IPS-15b (cell line): ENCODE measurements around the gene YEATS2.
"Not testable (repeated sequence)": the region's sequence is repeated elsewhere in the genome, so short reads cannot be mapped to it uniquely, and the experiment has no call there.

Source experiments
- H3K27me3 ChIP-seq: one replicate; pipeline ENCODE4 v1.6.1; 2013; ENCODE audit warnings: low read length; ENCODE audit not compliant: control insufficient read depth, insufficient read depth
- H3K36me3 ChIP-seq: one replicate; pipeline ENCODE4 v1.6.1; 2013; ENCODE audit warnings: low read length; ENCODE audit not compliant: control insufficient read depth, insufficient read depth
- H3K4me1 ChIP-seq: one replicate; pipeline ENCODE4 v1.6.1; 2013; ENCODE audit warnings: mild to moderate bottlenecking, low read length; ENCODE audit not compliant: control insufficient read depth, insufficient read depth
- H3K4me3 ChIP-seq: one replicate; pipeline ENCODE4 v1.5.1; 2013; ENCODE audit warnings: low read depth, low read length
- H3K9ac ChIP-seq: one replicate; pipeline ENCODE4 v1.6.1; 2013; ENCODE audit warnings: low read depth, mild to moderate bottlenecking, low read length
- H3K9me3 ChIP-seq: one replicate; pipeline ENCODE4 v1.6.1; 2013; ENCODE audit warnings: mild to moderate bottlenecking, low read length; ENCODE audit not compliant: control insufficient read depth, insufficient read depth

Gene YEATS2

GRCh38 chr3:183782576-183783276, 85.1 kb downstream of the YEATS2 start:
- Histone ChIP-seq H3K27me3 (no peaks in the 10 kb centered on the region), H3K36me3 (peaks cover 10% of the 10 kb centered on the region), H3K9ac (no peak overlapping the region), H3K9me3 (no peaks in the 10 kb centered on the region), H3K4me1 (no peaks in the 10 kb centered on the region), H3K4me3 (no peak overlapping the region)

- not testable (repeated sequence) for H3K4me3 ChIP-seq, H3K9me3 ChIP-seq, H3K9ac ChIP-seq, H3K4me1 ChIP-seq, H3K27me3 ChIP-seq
- peaks cover 16% of the 10 kb centered on the region for H3K36me3 ChIP-seq
Measured at GRCh38 chr3:183784503-183784902, 86.9 kb downstream of the YEATS2 start.

DNA sequence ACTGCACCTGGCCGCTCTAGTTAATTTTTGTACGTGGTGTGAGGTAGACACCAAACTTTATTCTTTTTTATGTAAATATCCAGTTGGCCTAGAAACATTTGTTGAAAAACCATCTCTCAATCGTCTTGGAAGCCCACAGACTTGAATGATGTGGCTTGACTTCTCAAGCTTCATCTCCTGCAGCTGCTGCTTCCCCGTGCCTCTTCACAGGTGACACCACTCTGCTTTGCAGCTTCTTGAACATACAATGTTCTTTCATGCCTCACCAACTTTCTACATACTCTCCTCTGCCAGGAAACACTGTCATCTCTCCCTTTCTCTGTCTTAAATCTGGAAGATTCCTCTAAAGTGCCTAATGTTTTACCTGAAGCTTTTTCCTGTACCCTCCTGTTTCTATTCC, 92.2 kb downstream of the YEATS2 start:
- H3K27me3 ChIP-seq: no peaks in the 10 kb centered on the region
- H3K4me1 ChIP-seq: no peaks in the 10 kb centered on the region
- peaks cover 23% of the 10 kb centered on the region for H3K36me3 ChIP-seq
- no peaks in the 10 kb centered on the region for H3K9me3 ChIP-seq
- H3K9ac ChIP-seq: no peak overlapping the region
- H3K4me3 ChIP-seq: no peak overlapping the region

DNA sequence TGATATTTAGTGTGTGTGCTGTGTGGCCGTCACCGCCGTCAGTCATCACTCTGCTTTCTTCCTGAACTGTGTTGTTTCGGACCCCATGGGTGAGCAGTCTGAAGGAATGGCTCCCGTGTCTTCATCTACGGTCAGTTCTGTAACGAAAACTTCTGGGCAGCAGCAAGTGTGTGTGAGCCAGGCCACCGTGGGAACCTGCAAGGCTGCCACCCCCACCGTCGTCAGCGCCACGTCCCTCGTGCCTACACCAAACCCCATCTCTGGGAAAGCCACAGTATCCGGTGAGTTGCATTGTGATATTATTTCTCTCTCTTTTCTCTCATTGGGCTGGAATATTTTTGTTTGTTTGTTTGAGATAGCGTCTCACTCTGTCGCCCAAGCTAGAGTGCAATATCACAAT, 93.1 kb downstream of the YEATS2 start:
- Histone ChIP-seq H3K36me3 (peaks cover 22% of the 10 kb centered on the region), H3K9me3 (no peaks in the 10 kb centered on the region), H3K4me1 (no peaks in the 10 kb centered on the region), H3K9ac (no peak overlapping the region), H3K27me3 (no peaks in the 10 kb centered on the region), H3K4me3 (no peak overlapping the region)

GRCh38 chr3:183792976-183793375, 95.4 kb downstream of the YEATS2 start:
- Histone ChIP-seq H3K9ac (no peak overlapping the region), H3K9me3 (no peaks in the 10 kb centered on the region), H3K4me1 (no peaks in the 10 kb centered on the region), H3K4me3 (no peak overlapping the region), H3K27me3 (no peaks in the 10 kb centered on the region), H3K36me3 (peaks cover 16% of the 10 kb centered on the region)

DNA sequence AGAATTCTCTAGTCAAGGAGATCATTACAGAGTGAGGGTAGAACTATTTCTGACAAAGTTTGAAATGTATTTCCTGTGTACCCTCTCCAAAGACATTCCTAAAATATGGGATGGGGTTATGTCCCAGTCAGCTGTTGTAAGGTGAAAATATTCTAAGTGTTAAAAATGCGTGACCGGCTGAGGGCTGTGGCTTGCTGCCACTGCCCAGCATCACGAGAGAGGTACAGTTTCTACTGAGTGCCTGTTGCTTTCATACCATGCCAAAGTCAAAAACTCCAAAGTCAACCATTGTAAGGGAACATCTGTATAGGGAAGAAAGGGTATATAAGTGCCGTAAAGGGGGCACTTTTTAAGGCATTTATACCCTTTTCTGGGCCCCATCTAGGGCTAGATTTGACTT, 96.9 kb downstream of the YEATS2 start:
- Histone ChIP-seq H3K9ac (no peak overlapping the region), H3K9me3 (no peaks in the 10 kb centered on the region), H3K27me3 (no peaks in the 10 kb centered on the region), H3K36me3 (peaks cover 20% of the 10 kb centered on the region), H3K4me1 (no peaks in the 10 kb centered on the region), H3K4me3 (no peak overlapping the region)

DNA sequence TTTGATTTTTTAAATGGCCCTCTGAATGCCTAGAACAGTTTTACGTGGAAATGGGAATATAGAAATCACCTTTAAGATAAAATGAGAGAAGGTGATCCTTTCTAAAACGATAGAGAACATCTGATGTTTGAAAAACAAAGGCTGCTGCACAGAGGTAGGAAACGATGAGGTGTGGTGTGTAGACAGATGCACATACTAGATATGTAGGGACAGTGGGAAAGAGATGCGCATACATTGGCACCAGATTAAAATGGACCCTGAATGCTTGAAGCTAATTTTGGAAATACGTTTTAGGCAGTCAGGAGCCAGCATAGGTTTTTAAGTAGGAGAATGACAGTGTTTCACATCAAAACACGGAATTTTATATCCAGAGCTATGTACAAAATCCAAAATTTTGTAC, 98.8 kb downstream of the YEATS2 start:
- Histone ChIP-seq H3K4me1 (no peaks in the 10 kb centered on the region), H3K4me3 (no peak overlapping the region), H3K36me3 (peaks cover 26% of the 10 kb centered on the region), H3K27me3 (no peaks in the 10 kb centered on the region), H3K9me3 (no peaks in the 10 kb centered on the region), H3K9ac (no peak overlapping the region)

DNA sequence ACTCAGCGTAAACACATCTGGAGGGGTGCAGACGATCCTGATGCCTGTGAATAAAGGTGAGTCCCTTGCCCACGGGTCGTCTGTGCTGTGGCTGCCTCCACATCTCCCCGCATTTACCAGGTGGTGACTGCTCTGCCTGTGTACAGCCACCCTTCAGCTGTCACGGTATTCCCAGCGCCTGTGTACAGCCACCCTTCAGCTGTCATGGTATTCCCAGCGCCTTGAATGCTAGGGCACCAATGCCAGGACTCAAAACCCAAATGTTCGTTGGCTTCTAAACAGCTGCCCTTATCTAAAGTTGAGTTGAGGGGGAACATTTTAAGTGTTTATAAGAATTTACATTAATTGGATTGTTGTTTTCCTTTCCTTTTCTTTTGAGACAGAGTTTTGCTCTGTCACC, 100.4 kb downstream of the YEATS2 start:
- no peaks in the 10 kb centered on the region for H3K9me3 ChIP-seq
- no peak overlapping the region for H3K9ac ChIP-seq
- H3K36me3 ChIP-seq: peaks cover 37% of the 10 kb centered on the region
- no peak overlapping the region for H3K4me3 ChIP-seq
- H3K4me1 ChIP-seq: no peaks in the 10 kb centered on the region
- H3K27me3 ChIP-seq: no peaks in the 10 kb centered on the region

DNA sequence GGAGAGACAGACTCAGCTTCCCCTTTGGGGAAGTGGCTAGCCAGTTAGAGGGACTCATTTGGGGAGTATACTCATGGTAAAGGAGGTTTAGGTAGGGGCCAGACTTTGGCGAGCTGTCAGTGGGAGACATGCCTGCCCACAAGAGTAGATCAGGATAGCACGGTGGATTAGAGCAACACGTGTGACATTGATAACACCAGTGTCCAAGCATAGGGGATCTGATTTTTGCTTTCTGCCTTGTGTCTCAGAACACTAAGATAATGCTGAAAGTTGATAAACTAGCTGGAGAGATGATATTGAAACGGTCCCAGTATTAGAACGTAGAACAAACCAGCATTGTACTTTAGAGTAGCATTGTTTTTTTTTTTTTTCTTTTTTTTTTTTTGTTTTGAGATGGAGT, 101.9 kb downstream of the YEATS2 start:
- no peak overlapping the region for H3K9ac ChIP-seq
- H3K9me3 ChIP-seq: no peaks in the 10 kb centered on the region
- H3K27me3 ChIP-seq: no peaks in the 10 kb centered on the region
- H3K4me1 ChIP-seq: no peaks in the 10 kb centered on the region
- H3K36me3 ChIP-seq: peaks cover 50% of the 10 kb centered on the region
- H3K4me3 ChIP-seq: no peak overlapping the region

- Histone ChIP-seq H3K36me3 (peaks cover 56% of the 10 kb centered on the region), H3K4me3 (no peak overlapping the region), H3K27me3 (no peaks in the 10 kb centered on the region), H3K9ac (no peak overlapping the region), H3K9me3 (no peaks in the 10 kb centered on the region), H3K4me1 (no peaks in the 10 kb centered on the region)
Measured at GRCh38 chr3:183800243-183800863, 102.8 kb downstream of the YEATS2 start.

GRCh38 chr3:183801601-183802000, 104.0 kb downstream of the YEATS2 start:
- H3K4me3 ChIP-seq: no peak overlapping the region
- H3K9me3 ChIP-seq: no peaks in the 10 kb centered on the region
- no peaks in the 10 kb centered on the region for H3K4me1 ChIP-seq
- no peak overlapping the region for H3K9ac ChIP-seq
- peaks cover 58% of the 10 kb centered on the region for H3K36me3 ChIP-seq
- no peaks in the 10 kb centered on the region for H3K27me3 ChIP-seq

DNA sequence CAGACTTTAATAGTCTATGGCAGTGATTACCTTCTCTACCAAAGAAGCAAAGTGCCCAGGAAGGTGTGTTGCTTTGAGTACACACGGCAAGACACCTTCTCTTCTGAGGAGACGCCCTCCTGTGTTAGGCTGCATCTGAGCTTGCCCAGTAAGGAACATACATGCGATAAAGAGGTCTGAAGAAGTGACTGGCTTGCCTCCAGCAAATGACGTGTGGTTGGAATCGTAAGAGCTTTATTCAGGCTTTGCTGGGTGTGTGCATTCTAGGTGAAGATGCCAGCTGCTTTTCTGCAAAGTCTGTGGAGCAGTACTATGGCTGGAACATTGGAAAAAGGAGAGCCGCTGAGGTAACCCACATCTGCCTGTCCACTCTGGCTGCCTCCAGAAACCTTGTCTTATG, 105.4 kb downstream of the YEATS2 start:
- Histone ChIP-seq H3K4me1 (no peaks in the 10 kb centered on the region), H3K4me3 (no peak overlapping the region), H3K9me3 (no peaks in the 10 kb centered on the region), H3K27me3 (no peaks in the 10 kb centered on the region), H3K36me3 (peaks cover 67% of the 10 kb centered on the region), H3K9ac (no peak overlapping the region)
